Liver (tissue), 9 donors: Measurements from ENCODE around the gene SAT2. TPM values are rescaled to one million over a fixed set of nuclear protein-coding genes. Genes with fewer than 3 reads are reported as not detected.

Experiments used
- DNase-seq: peaks from one replicate; pipeline ENCODE4 v3.0.0-alpha.2; 2017; ENCODE audit warnings: low spot score
- H3K27ac ChIP-seq, 2 donors: one replicate each; pipeline ENCODE4 v1.7.0; 2013; ENCODE audit warnings: inconsistent platforms in 2 of 2, low read length in 2 of 2, control low read depth in 1 of 2, low read depth in 1 of 2, mild to moderate bottlenecking in 1 of 2
- H3K27me3 ChIP-seq, 4 donors: one replicate each; pipeline versions ENCODE4 v1.6.1 to v1.7.0; 2013; ENCODE audit warnings: low read length in 3 of 4, inconsistent platforms in 1 of 4, mild to moderate bottlenecking in 1 of 4, moderate library complexity in 1 of 4; ENCODE audit not compliant: control insufficient read depth in 4 of 4, insufficient read depth in 4 of 4
- H3K36me3 ChIP-seq, 4 donors: one replicate each; pipeline versions ENCODE4 v1.6.1 to v1.7.0; 2013; ENCODE audit warnings: low read length in 3 of 4, mild to moderate bottlenecking in 3 of 4, low read depth in 1 of 4, moderate library complexity in 1 of 4; ENCODE audit not compliant: control insufficient read depth in 4 of 4, insufficient read depth in 3 of 4
- H3K4me1 ChIP-seq, 4 donors: one replicate each; pipeline versions ENCODE4 v1.6.1 to v1.7.0; 2013; ENCODE audit warnings: low read length in 3 of 4, mild to moderate bottlenecking in 3 of 4, moderate library complexity in 1 of 4; ENCODE audit not compliant: control insufficient read depth in 4 of 4, insufficient read depth in 4 of 4
- H3K4me3 ChIP-seq, 3 donors: one replicate each; pipeline versions ENCODE4 v1.6.1 to v1.7.0; 2013; ENCODE audit warnings: low read length in 3 of 3, control low read depth in 1 of 3, low read depth in 1 of 3, mild to moderate bottlenecking in 1 of 3
- H3K9ac ChIP-seq, 2 donors: one replicate each; pipeline ENCODE4 v1.7.0; 2013; ENCODE audit warnings: low read length in 2 of 2, mild to moderate bottlenecking in 2 of 2, moderate library complexity in 2 of 2, control low read depth in 1 of 2, low read depth in 1 of 2
- H3K9me3 ChIP-seq, 4 donors: one replicate each; pipeline versions ENCODE4 v1.6.1 to v1.7.0; 2013; ENCODE audit warnings: low read length in 3 of 4; ENCODE audit not compliant: control insufficient read depth in 4 of 4
- EGR1 ChIP-seq, 2 donors: IDR thresholded peaks; 2 replicates each; pipeline ENCODE4 v1.6.1; 2016 to 2018; ENCODE audit warnings: antibody characterized with exemption in 2 of 2, low read depth in 2 of 2
- FOXA2 ChIP-seq: IDR thresholded peaks from 2 replicates; pipeline ENCODE4 v1.6.1; 2016; ENCODE audit warnings: antibody characterized with exemption
- GABPA ChIP-seq, 2 donors: IDR thresholded peaks in 1 of 2; conservative IDR thresholded peaks in 1 of 2; 2 replicates each; pipeline ENCODE4 v1.6.1; 2016; ENCODE audit warnings: antibody characterized with exemption in 2 of 2, mild to moderate bottlenecking in 1 of 2, moderate library complexity in 1 of 2
- HNF4A ChIP-seq, 2 donors: conservative IDR thresholded peaks; 2 replicates each; pipeline ENCODE4 v1.6.1; 2016; ENCODE audit warnings: antibody characterized with exemption in 2 of 2, mild to moderate bottlenecking in 2 of 2
- JUND ChIP-seq, 2 donors: IDR thresholded peaks; 2 replicates each; pipeline ENCODE4 v1.6.1; 2016; ENCODE audit warnings: antibody characterized with exemption in 2 of 2
- RXRA ChIP-seq, 2 donors: IDR thresholded peaks; 2 replicates each; pipeline ENCODE4 v1.6.1; 2017 to 2018; ENCODE audit warnings: antibody characterized with exemption in 2 of 2, mild to moderate bottlenecking in 1 of 2
- SP1 ChIP-seq: IDR thresholded peaks from 2 replicates; pipeline ENCODE4 v1.6.1; 2018; ENCODE audit warnings: antibody characterized with exemption, mild to moderate bottlenecking
- YY1 ChIP-seq: IDR thresholded peaks from 2 replicates; pipeline ENCODE4 v1.6.1; 2016; ENCODE audit warnings: antibody characterized with exemption, mild to moderate bottlenecking
- whole genome bisulfite sequencing: extraction: QIAGEN DNeasy Blood & Tissue Kit; methylation state at CpG from one replicate; pipeline ENCODE4 v1.1.7; 2013; 5-methylcytosine and 5-hydroxymethylcytosine counted together
- polyA plus RNA-seq, 2 donors: library from polyadenylated mRNA; stranded (reverse) in 1 of 2; unstranded in 1 of 2; fragments of 200-250 nt in 1 of 2; fragments of >200 nt in 1 of 2; fragmentation: Nextera tagmentation in 1 of 2; extraction: Ambion mirVana in 1 of 2; gene quantifications; one replicate each; pipeline versions ENCODE4 v1.2.1 to v1.2.3, GENCODE V29; 2013 to 2015
- total RNA-seq, 2 donors: library from RNA; depleted of rRNA; stranded (reverse); fragments of >200 nt; gene quantifications; one replicate each; pipeline ENCODE4 v1.2.3, GENCODE V29; 2014
- TF ChIP-seq, protein P1 (sequence below): IDR thresholded peaks from 2 replicates; pipeline ENCODE4 v1.6.1; 2016; ENCODE audit warnings: antibody characterized with exemption
- TF ChIP-seq, protein P2 (sequence below): IDR thresholded peaks from 2 replicates; pipeline ENCODE4 v1.6.1; 2016; ENCODE audit warnings: antibody characterized with exemption
- TF ChIP-seq, protein P3 (sequence below): IDR thresholded peaks from 2 replicates; pipeline ENCODE4 v1.6.1; 2016; ENCODE audit warnings: antibody characterized with exemption
- donor health status: healthy.
- donor health status: healthy.
- donor health status: healthy.
- donor health status: healthy.
- donor health status: healthy.

The SAT2 gene
- total and polyA plus RNA-seq, 4 donors = 25.9 to 181 (median 106) TPM

GRCh38 chr17:7620835-7621234, 6.8 kb downstream of the SAT2 start:
- 96% methylated on average over 8 of the region's 8 CpGs for WGBS
- H3K4me1 ChIP-seq = peaks cover 2 to 20% (median 14%) of the 10 kb centered on the region in 4 donors

DNA sequence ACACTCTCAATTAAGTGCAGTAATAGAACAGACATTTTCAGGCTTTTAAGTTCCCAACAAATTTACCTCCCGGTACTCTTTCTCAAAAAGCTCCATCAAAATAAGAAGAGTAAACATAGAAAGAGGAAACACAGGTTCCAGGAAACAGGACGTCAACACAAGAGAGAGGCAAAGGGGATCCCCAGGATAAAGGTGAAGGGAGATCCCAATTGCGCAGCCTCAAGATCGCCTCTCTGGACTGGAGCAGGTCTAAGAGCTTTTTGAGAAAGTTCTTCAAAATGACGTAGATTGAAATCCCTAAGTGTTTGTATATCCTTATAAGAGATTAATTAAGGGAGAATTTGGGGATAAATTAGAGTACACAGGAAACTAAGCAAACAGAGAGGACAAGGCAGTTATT, 9.0 kb downstream of the SAT2 start:
- TF ChIP-seq, protein P1, sequence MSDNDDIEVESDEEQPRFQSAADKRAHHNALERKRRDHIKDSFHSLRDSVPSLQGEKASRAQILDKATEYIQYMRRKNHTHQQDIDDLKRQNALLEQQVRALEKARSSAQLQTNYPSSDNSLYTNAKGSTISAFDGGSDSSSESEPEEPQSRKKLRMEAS = no peak
- TF ChIP-seq FOXA2 = no peak
- 83% methylated on average over 5 of the region's 5 CpGs for WGBS
- no peak overlapping the region for H3K4me3 ChIP-seq

More at GRCh38 chr17:7620835-7621234, 6.8 kb downstream of the SAT2 start:
- no peak overlapping the region for H3K27ac ChIP-seq
- DNase-seq = no peak
- no peak overlapping the region for H3K4me3 ChIP-seq
- no peaks in the 10 kb centered on the region for H3K36me3 ChIP-seq
- no peak for TF ChIP-seq SP1
- no peak for TF ChIP-seq RXRA (IDR thresholded peaks at IDR 0.05)
- H3K27me3 ChIP-seq = no peaks in the 10 kb centered on the region
- no peak overlapping the region for H3K9ac ChIP-seq
- no peaks in the 10 kb centered on the region for H3K9me3 ChIP-seq

GRCh38 chr17:7615265-7615747, 12.3 kb downstream of the SAT2 start:
- WGBS = 8% methylated on average over 28 of the region's 28 CpGs
- Histone ChIP-seq H3K9ac (peak overlapping the region; percentile 69 to 79), H3K27ac (peak overlapping the region; percentile 86 to 91), H3K4me1 (peaks cover 4 to 33% (median 26%) of the 10 kb centered on the region in 4 donors), H3K27me3 (no peaks in the 10 kb centered on the region), H3K4me3 (peak overlapping the region in 2 of 3 donors; percentile 26 to 53), H3K9me3 (no peaks in the 10 kb centered on the region), H3K36me3 (no peaks in the 10 kb centered on the region)
- TF ChIP-seq YY1 (peak; percentile 74), GABPA (IDR thresholded peaks at IDR 0.05 in 1 of 2, conservative IDR thresholded peaks at IDR 0.05 in 1 of 2) (no peak), JUND (IDR thresholded peaks at IDR 0.05) (no peak), RXRA (IDR thresholded peaks at IDR 0.05) (peak; percentile 60 to 67), EGR1 (IDR thresholded peaks at IDR 0.05; ENCODE audit: low read depth in 2 of 2) (peak in 1 of 2 donors; percentile 2), SP1 (peak; percentile 57), HNF4A (conservative IDR thresholded peaks at IDR 0.05) (peak; percentile 46 to 47)
- TF ChIP-seq, protein P2, sequence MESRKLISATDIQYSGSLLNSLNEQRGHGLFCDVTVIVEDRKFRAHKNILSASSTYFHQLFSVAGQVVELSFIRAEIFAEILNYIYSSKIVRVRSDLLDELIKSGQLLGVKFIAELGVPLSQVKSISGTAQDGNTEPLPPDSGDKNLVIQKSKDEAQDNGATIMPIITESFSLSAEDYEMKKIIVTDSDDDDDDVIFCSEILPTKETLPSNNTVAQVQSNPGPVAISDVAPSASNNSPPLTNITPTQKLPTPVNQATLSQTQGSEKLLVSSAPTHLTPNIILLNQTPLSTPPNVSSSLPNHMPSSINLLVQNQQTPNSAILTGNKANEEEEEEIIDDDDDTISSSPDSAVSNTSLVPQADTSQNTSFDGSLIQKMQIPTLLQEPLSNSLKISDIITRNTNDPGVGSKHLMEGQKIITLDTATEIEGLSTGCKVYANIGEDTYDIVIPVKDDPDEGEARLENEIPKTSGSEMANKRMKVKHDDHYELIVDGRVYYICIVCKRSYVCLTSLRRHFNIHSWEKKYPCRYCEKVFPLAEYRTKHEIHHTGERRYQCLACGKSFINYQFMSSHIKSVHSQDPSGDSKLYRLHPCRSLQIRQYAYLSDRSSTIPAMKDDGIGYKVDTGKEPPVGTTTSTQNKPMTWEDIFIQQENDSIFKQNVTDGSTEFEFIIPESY = peak; percentile 58
- TF ChIP-seq, protein P3, sequence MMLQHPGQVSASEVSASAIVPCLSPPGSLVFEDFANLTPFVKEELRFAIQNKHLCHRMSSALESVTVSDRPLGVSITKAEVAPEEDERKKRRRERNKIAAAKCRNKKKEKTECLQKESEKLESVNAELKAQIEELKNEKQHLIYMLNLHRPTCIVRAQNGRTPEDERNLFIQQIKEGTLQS = peak; percentile 40
- TF ChIP-seq, protein P1 = peak; percentile 72
- DNase-seq = no peak

More for the DNA sequence above, 9.0 kb downstream of the SAT2 start:
- H3K27me3 ChIP-seq = no peaks in the 10 kb centered on the region
- H3K9ac ChIP-seq = no peak overlapping the region
- H3K9me3 ChIP-seq = no peaks in the 10 kb centered on the region
- H3K4me1 ChIP-seq = peaks cover 0 to 13% (median 9%) of the 10 kb centered on the region in 4 donors
- H3K36me3 ChIP-seq = no peaks in the 10 kb centered on the region
- no peak for DNase-seq
- H3K27ac ChIP-seq = no peak overlapping the region
